Renal cortical epithelial cell (primary cell): ENCODE data around the gene SLC43A2. TPM values are rescaled to one million over a fixed set of nuclear protein-coding genes. Genes with fewer than 3 reads are reported as not detected.
"Not testable (repeated sequence)": the region's sequence is repeated elsewhere in the genome, so short reads cannot be mapped to it uniquely, and the experiment has no call there.

Experiments
- DNase-seq: peaks from one replicate; pipeline ENCODE4 v3.0.0-alpha.2; 2011; ENCODE audit warnings: low read depth
- total RNA-seq: library from RNA; depleted of rRNA; stranded (reverse); fragments of >200 nt; gene quantifications from 2 replicates; pipeline ENCODE4 v1.2.3, GENCODE V29; 2014

The SLC43A2 gene
- total RNA-seq, 1 donor from 2014 or later = 33.1 TPM

DNA sequence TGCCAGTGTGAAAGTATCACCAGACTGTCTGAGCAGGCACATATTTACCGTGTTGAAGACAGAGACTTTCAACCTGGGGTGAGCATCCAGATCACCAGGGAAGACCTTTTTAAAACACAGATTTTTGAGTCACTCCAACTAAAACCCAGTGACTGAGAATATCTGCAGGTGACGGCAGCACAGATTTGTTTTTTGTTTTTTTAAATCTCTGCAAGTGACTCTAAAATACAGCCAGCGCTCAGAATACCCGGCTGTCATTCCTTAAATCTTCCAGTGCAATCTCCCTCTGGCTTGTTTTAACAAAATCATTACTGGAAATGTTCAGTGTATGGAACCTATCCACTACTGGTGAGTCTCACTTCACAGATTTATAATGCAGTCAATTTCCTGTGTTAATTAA is 92.9 kb downstream of the SLC43A2 start:
- no peak for DNase-seq

DNA sequence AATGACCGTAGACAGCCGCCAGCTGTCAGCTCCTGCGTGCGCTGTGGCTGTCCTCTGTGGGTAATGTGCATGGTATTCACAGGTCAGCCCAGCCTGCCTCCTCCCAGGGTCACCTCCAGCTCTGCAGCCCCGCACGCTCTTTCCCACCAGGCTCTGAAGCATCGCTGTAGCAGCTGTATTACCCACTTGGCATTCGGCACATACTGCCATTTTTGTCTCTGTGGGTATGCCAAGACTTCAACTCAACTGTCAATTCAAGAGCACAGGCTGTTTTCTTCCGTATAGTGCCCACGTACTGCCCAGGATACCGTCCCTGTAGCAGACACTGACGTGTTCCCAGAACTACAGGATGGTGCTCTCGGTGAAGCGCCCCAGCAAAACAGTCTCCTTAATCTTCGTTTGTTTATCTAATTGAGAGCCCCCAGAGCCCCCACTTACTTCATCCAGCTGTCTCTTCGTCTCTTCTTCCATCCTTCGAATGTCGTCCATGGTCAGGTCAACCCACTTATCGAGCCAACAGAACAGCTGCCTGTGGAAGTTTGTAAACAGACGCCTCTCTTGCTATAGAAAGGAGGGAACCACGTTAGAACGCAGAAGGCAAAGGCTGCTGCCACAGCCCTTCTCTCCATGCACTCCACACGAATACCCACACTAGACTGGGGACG is 94.8 kb downstream of the SLC43A2 start:
- no peak for DNase-seq

DNA sequence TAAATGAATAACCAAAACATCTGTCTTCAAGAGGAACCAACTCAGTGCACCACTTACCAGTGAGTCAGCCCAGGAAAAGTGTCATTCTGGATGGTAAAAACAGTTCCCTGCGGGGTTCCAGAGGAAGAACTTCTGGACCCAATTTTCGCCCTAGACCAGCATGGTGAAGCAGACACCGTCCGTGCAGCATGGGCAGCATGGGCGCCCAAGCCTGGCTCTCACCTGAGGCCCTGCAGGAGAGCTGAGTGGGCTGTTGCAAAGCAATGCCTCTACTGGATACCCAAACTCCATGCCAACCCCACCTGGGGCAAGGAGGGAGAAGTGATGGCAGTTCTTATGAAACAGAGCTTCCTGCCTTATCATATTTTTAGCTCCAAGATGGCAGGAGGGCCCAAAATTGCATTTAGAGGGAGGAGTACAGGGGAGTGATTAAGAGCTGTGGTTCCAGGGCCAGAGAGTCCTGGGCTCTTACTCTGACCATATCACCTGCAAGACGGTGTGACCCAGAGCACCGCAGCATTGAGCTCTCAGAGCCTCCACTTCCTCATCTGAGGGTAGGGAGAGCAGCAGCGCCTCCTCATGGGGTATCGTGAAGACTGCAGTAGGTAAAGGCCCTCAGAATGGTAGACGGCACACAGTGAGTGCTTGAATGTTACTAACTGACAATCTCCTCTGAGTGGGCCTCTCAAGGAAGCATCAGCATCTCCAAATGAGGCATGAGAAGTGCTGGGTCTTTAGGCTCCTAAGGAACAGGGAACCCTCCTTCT is 95.6 kb downstream of the SLC43A2 start:
- DNase-seq = no peak

DNA sequence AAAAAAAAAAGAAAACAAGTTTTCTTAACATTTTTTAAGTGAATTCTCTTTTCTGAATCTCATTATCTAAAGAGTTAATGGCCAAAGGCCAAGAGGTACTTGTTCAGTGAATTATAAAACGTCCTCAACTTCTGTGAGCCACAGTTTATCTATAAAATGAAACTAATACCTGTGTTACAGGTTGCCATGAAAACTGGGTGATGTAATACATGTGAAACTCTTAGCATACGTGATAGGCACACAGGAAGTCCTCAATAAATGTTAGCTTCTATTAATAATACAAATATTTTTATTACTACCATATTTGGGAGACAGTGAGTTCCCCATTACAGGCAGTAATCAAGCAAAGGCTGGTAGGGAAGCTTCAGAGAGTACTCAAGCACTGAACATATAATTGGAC is 98.8 kb downstream of the SLC43A2 start:
- DNase-seq = no peak

DNA sequence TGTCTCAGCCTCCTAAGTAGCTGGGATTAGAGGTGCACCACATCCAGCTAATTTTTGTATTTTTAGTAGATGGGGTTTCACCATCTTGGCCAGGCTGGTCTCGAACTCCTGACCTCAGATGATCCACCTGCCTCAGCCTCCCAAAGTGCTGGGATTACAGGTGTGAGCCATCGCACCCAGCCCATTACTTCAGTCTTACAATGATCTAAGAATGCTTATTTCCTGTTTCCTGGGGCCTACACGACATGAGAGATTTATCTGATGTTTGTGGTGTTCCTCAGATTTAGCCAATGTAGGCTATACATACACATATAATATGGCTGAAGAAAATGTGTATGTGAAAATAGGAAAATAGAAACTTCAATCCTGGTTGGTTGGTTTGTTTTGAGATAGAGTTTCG is 101.8 kb downstream of the SLC43A2 start:
- DNase-seq = not testable (repeated sequence)

DNA sequence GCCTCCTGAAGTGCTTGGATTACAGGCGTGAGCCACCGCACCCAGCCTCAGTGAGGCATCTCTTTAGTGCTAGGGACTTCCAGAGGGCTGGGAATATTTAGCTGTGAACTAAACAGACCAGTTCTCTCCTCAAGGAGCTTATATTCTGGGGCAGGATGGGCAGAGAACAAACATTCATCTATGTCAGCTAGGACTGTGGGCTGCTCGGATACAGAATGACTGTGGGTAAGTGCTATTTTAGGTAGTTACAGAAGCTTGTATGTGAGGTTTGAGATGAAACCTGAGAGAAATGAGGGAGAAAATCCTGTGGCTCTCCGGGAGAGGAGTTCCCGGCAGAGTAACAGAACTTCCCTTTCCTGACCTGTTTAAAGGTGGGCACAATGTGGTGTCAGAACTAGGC is 106.0 kb downstream of the SLC43A2 start:
- no peak for DNase-seq

DNA sequence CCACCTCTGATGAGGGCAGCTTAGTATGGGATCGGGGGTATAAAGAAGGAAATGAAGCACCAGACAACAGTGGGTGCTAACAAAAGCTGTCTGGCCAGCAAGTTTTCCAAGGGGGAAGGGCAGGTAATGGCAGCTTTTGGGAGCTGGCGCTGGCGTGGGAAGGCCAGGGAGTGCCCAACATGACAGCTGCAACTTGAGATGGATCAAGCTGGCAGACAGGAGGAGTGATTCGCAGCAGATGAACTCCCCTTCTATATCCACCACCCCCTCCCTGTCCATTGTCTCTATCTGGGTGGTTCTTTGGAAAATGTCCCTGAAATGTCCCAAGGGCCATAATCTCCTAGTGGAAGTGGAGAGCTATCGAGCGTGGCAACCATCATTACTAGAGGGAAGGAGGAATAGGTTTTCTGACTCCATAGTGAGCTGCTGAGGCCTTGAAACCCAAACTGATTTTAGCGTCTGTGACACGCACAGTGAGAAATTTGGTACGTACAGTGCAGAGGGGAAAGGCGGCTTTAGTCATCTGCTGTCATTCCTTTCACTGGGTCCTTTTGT is 107.5 kb downstream of the SLC43A2 start:
- DNase-seq = no peak

DNA sequence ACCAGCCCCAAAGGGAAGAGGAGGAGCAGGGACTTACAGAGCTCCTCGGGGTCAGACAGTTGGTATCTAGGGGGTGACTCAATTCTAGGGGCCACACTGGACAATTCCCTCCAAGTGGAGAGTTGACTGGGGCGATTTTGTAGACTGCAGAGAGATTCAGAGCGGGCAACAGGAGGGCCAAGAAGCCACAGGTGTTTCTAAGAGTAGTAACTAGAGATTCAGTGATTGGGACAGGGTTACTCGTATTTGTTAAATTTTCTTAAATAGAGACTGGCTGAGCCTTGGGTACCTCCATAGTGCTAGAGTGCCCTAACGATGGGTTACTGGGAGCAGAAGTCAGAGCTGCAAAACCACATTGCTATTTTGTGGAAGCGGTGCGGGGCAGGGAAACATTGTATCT is 109.0 kb downstream of the SLC43A2 start:
- DNase-seq = no peak

Other genes with a start within 250 kb of the SLC43A2 start
- gene YWHAE, start 228.6 kb downstream of the SLC43A2 start, total RNA-seq = 615 and 1,023 TPM in 2 replicates
- gene CRK, start 172.6 kb downstream of the SLC43A2 start, total RNA-seq = 159 and 234 TPM in 2 replicates
- 214 and 355 TPM in 2 replicates for gene MYO1C, start 136.1 kb downstream of the SLC43A2 start, total RNA-seq
- gene INPP5K, start 112.2 kb downstream of the SLC43A2 start, total RNA-seq = 26.5 and 42.2 TPM in 2 replicates
- gene PITPNA, start 66.0 kb downstream of the SLC43A2 start, total RNA-seq = 12.2 and 28.3 TPM in 2 replicates
- 0.55 and 1.6 TPM in 2 replicates for gene SCARF1, start 16.9 kb upstream of the SLC43A2 start, total RNA-seq
- gene RILP, start 21.0 kb upstream of the SLC43A2 start, total RNA-seq = 4.9 and 19.8 TPM in 2 replicates
- gene PRPF8, start 56.0 kb upstream of the SLC43A2 start, total RNA-seq = 55.7 and 166 TPM in 2 replicates
- 6.6 and 7.5 TPM in 2 replicates for gene TLCD2, start 81.5 kb upstream of the SLC43A2 start, total RNA-seq
- gene WDR81, start 95.9 kb upstream of the SLC43A2 start, total RNA-seq = 29.2 and 42.6 TPM in 2 replicates
- gene SERPINF2, start 114.0 kb upstream of the SLC43A2 start, total RNA-seq = 0.87 and 9.6 TPM in 2 replicates
- gene SERPINF1, start 133.2 kb upstream of the SLC43A2 start, total RNA-seq = 0.70 and 4.9 TPM in 2 replicates
- gene SMYD4, start 201.1 kb upstream of the SLC43A2 start, total RNA-seq = 10.1 and 12.1 TPM in 2 replicates
- 26.6 and 59.5 TPM in 2 replicates for gene RPA1, start 201.2 kb upstream of the SLC43A2 start, total RNA-seq